Dendritic cell treated with granulocyte-macrophage colony-stimulating factor and Interleukin-4, amounts not matched to agents 40 ng/mL and 50 ng/mL, for 4 days (primary cell): Measurements from ENCODE around the gene DEFB129.
"Not testable (repeated sequence)": the region's sequence is repeated elsewhere in the genome, so short reads cannot be mapped to it uniquely, and the experiment has no call there.

Source experiments
- H3K27ac Mint-ChIP-seq: one replicate; pipeline ENCODE4 v1.8.0; 2022; ENCODE audit warnings: mild to moderate bottlenecking, mixed read lengths
- H3K27me3 Mint-ChIP-seq: one replicate; pipeline ENCODE4 v1.8.0; 2022; ENCODE audit warnings: mild to moderate bottlenecking, mixed read lengths
- H3K36me3 Mint-ChIP-seq: one replicate; pipeline ENCODE4 v1.8.0; 2022; ENCODE audit warnings: low read depth, mixed read lengths
- H3K4me1 Mint-ChIP-seq: one replicate; pipeline ENCODE4 v1.8.0; 2022; ENCODE audit warnings: low read depth, mixed read lengths
- H3K4me3 Mint-ChIP-seq: one replicate; pipeline ENCODE4 v1.8.0; 2022; ENCODE audit warnings: mild to moderate bottlenecking, moderate library complexity, mixed read lengths
- H3K9me3 Mint-ChIP-seq: one replicate; pipeline ENCODE4 v1.8.0; 2022; ENCODE audit warnings: mixed read lengths
- intact Hi-C: fragments of 100-400 bp; cut with micrococcal nuclease; formaldehyde crosslinking; loops from one replicate; pipeline ENCODE4 v1.15.0; 2022

DEFB129 gene, protein sequence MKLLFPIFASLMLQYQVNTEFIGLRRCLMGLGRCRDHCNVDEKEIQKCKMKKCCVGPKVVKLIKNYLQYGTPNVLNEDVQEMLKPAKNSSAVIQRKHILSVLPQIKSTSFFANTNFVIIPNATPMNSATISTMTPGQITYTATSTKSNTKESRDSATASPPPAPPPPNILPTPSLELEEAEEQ

DNA sequence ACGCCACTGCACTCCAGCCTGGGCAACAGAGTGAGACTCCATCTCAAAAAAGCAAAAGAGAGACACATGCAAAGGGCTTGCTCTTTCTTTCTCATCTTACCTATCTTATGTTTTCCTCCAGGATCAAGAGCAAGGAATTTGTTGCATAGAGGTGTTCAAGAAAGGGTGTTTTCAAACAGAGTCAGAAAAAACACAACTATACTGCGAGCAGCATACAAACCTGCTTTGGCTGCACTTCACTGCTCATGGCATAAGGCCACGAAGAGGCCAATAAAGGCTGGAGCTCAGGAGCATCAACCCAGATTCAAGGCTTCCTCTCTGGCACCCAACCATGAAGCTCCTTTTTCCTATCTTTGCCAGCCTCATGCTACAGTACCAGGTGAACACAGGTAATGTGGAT, at the start of gene DEFB129:
Gene DEFB129, plus strand, starts transcription at position 301 of the 400 bp plus-strand sequence. Its CDS starts 31 bp downstream, at position 332.
- Mint-ChIP-seq H3K4me3 (no peak within 1 kb of the TSS), H3K27ac (peak within 1 kb of the TSS; percentile 77), H3K4me1 (peaks cover 26% of the 10 kb centered on the region), H3K9me3 (no peaks in the 10 kb centered on the region), H3K36me3 (no peaks in the 10 kb centered on the region), H3K27me3 (peaks cover 10% of the 10 kb centered on the region)
- intact Hi-C loops = no loop called here

- Mint-ChIP-seq H3K9me3 (peaks cover 13% of the 10 kb centered on the region), H3K36me3 (no peaks in the 10 kb centered on the region), H3K27ac (no peak overlapping the region), H3K4me1 (no peaks in the 10 kb centered on the region), H3K4me3 (no peak overlapping the region), H3K27me3 (peaks cover 28% of the 10 kb centered on the region)
- intact Hi-C loops = no loop called here
These were observed 42.8 kb upstream of the DEFB129 start for GRCh38 chr20:184288-184687.

DNA sequence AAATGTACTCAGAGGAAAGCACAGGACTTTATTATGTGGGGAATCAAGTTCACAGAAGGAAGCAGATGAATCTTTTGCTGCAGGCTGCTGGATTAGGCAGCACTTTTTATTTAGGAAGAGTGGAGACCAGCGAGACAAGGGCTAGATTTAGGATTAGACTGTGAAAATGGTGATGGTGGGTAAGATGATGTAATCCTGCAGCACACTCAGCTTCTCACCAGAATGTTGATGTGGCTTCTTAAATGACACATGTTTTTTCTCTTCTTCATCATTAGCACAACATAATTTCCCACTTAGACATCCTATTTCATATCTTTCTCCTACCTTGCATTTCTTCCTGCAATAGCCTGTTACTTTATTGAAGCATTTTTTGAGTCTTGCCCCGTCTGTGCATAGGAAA, 39.3 kb upstream of the DEFB129 start:
- intact Hi-C loops = no loop called here
- no peak overlapping the region for H3K27ac Mint-ChIP-seq
- no peaks in the 10 kb centered on the region for H3K36me3 Mint-ChIP-seq
- no peaks in the 10 kb centered on the region for H3K4me1 Mint-ChIP-seq
- no peak overlapping the region for H3K4me3 Mint-ChIP-seq
- H3K9me3 Mint-ChIP-seq = peaks cover 25% of the 10 kb centered on the region
- H3K27me3 Mint-ChIP-seq = peaks cover 29% of the 10 kb centered on the region

GRCh38 chr20:189611-190010, 37.4 kb upstream of the DEFB129 start, which contains the start of gene DEFB128:
TSS of gene DEFB128 (minus strand) at chr20:189711. CDS start at chr20:189623, 88 bp downstream.
- H3K4me1 Mint-ChIP-seq = no peaks in the 10 kb centered on the region
- intact Hi-C loops = no loop called here
- H3K27ac Mint-ChIP-seq = no peak within 1 kb of the TSS
- H3K36me3 Mint-ChIP-seq = no peaks in the 10 kb centered on the region
- no peak within 1 kb of the TSS for H3K4me3 Mint-ChIP-seq
- H3K9me3 Mint-ChIP-seq = peaks cover 21% of the 10 kb centered on the region
- peaks cover 21% of the 10 kb centered on the region for H3K27me3 Mint-ChIP-seq

DNA sequence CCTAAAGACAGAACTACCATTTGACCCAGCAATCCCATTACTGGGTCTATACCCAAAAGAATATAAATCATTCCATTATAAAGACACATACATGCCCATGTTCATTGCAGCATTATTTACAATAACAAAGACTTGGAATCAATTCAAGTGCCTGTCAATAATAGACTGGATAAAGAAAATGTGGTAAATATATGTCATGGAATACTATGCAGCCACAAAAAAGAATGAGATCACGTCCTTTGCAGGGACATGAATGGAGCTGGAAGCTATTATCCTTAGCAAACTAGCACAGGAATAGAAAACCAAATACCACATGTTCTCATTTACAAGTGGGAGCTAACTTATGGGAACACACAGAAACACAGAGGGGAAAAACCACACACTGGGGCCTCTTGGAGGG, 28.8 kb upstream of the DEFB129 start:
- H3K9me3 Mint-ChIP-seq = no peaks in the 10 kb centered on the region
- no peaks in the 10 kb centered on the region for H3K36me3 Mint-ChIP-seq
- no peak overlapping the region for H3K4me3 Mint-ChIP-seq
- peaks cover 7% of the 10 kb centered on the region for H3K4me1 Mint-ChIP-seq
- peaks cover 7% of the 10 kb centered on the region for H3K27me3 Mint-ChIP-seq
- H3K27ac Mint-ChIP-seq = no peak overlapping the region
- intact Hi-C loops = no loop called here

GRCh38 chr20:199996-200395, 27.1 kb upstream of the DEFB129 start:
- Mint-ChIP-seq H3K4me3 (no peak overlapping the region), H3K36me3 (no peaks in the 10 kb centered on the region), H3K27me3 (peaks cover 11% of the 10 kb centered on the region), H3K9me3 (no peaks in the 10 kb centered on the region), H3K27ac (no peak overlapping the region), H3K4me1 (peaks cover 7% of the 10 kb centered on the region)
- intact Hi-C loops = no loop called here

DNA sequence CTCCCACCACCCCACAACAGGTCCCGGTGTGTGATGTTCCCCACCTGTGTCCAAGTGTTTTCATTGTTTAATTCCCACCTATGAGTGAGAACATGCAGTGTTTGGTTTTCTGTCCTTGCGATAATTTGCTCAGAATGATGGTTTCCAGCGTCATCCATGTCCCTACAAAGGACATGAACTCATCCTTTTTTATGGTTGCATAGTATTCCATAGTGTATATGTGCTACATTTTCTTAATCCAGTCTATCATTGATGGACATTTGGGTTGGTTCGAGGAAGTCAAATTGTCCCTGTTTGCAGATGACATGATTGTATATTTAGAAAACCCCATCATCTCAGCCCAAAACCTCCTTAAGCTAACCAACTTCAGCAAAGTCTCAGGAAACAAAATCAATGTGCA, 23.4 kb upstream of the DEFB129 start:
- H3K4me1 Mint-ChIP-seq, H3K27me3 Mint-ChIP-seq, intact Hi-C loops, H3K36me3 Mint-ChIP-seq, H3K9me3 Mint-ChIP-seq, H3K4me3 Mint-ChIP-seq, H3K27ac Mint-ChIP-seq: not testable (repeated sequence)

DNA sequence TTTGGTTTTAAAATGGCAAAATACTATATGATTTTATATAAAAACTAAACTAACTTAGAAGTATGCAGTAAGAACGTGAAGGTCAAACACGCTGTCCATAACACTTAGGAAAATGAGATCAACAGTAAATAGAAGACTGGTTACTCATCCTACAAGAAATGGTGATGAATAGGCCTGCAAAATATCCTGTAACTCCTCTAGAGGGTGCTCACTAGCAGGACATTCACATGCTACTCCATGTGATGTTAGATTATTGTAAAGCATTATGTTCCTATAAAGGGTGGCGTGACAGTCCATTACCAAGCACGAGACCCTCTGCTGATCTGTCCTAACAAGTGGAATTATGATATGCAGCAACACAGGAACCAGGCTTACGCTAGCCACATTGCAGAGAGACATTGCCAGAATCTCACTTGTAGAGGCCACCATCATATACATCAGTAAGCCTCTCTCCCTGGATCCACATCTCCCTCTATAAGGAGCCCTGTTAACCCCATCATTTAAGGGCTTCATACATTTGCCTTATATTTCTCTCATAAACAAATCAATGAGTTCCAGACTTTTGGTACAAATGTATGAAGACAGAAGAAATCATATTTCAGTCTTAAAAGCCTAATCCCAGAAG, 18.0 kb upstream of the DEFB129 start:
- no peak overlapping the region for H3K4me3 Mint-ChIP-seq
- no peak overlapping the region for H3K27ac Mint-ChIP-seq
- H3K4me1 Mint-ChIP-seq = no peaks in the 10 kb centered on the region
- intact Hi-C loops = loop anchor here (1.0 to 2.0 kb wide), 2 partner anchors 58 to 122 kb away; no protein-coding TSS in a partner anchor
- H3K36me3 Mint-ChIP-seq = no peaks in the 10 kb centered on the region
- H3K27me3 Mint-ChIP-seq = peaks cover 3% of the 10 kb centered on the region
- no peaks in the 10 kb centered on the region for H3K9me3 Mint-ChIP-seq

GRCh38 chr20:210809-211502, 16.1 kb upstream of the DEFB129 start:
- Mint-ChIP-seq H3K27me3 (no peaks in the 10 kb centered on the region), H3K27ac (no peak overlapping the region), H3K4me3 (no peak overlapping the region), H3K36me3 (no peaks in the 10 kb centered on the region), H3K4me1 (no peaks in the 10 kb centered on the region), H3K9me3 (no peaks in the 10 kb centered on the region)
- intact Hi-C loops = no loop called here

DNA sequence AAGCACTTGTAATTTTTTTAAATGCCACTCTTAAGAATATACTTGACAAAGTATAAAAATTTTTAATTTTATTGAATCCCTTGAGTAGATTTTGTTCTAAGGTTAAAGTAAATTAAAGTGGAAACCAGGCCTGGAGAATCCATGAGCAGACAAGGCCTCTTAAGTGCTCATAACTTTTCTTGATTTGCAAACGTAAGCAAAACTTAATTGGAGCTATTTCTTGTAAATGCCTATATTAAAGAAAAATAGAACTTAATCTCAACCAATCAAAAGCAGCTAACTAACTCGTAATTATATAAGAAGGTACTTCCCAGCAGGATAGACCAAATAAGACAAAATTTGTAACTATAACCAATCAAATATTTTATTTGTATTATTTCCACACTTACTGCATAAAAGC, 12.7 kb upstream of the DEFB129 start:
- H3K4me1 Mint-ChIP-seq = peaks cover 2% of the 10 kb centered on the region
- H3K27ac Mint-ChIP-seq = no peak overlapping the region
- H3K36me3 Mint-ChIP-seq = no peaks in the 10 kb centered on the region
- intact Hi-C loops = no loop called here
- H3K4me3 Mint-ChIP-seq = no peak overlapping the region
- H3K27me3 Mint-ChIP-seq = no peaks in the 10 kb centered on the region
- H3K9me3 Mint-ChIP-seq = no peaks in the 10 kb centered on the region

DNA sequence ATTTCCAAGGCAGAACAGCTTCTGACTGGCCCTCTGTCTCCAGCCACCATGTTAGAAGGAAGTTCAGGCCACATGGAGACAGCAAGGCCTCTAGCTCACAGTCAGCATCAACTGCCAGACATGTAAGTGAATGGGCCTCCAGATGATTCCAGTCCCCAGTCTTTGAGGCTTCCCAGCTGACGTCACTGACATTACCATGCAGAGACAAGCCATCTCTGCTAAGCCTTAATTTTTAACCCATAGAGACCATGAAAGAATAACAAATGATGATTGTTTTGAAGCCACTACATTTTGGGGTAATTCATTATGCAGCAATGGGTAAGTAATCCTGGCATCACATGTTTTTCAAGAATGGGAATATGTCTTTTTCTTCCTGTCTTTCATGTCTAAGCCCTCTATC, 11.3 kb upstream of the DEFB129 start:
- Mint-ChIP-seq H3K27me3 (peaks cover 11% of the 10 kb centered on the region), H3K27ac (no peak overlapping the region), H3K4me1 (peaks cover 6% of the 10 kb centered on the region), H3K9me3 (no peaks in the 10 kb centered on the region), H3K36me3 (no peaks in the 10 kb centered on the region), H3K4me3 (no peak overlapping the region)
- intact Hi-C loops = no loop called here

GRCh38 chr20:217266-217665, 9.8 kb upstream of the DEFB129 start:
- Mint-ChIP-seq H3K27ac (no peak overlapping the region), H3K4me3 (no peak overlapping the region), H3K9me3 (no peaks in the 10 kb centered on the region), H3K4me1 (peaks cover 6% of the 10 kb centered on the region), H3K27me3 (peaks cover 20% of the 10 kb centered on the region), H3K36me3 (no peaks in the 10 kb centered on the region)
- intact Hi-C loops = no loop called here

GRCh38 chr20:219290-220115, 7.6 kb upstream of the DEFB129 start:
- Mint-ChIP-seq H3K36me3 (no peaks in the 10 kb centered on the region), H3K27ac (no peak overlapping the region), H3K9me3 (no peaks in the 10 kb centered on the region), H3K4me1 (peaks cover 6% of the 10 kb centered on the region), H3K27me3 (peaks cover 28% of the 10 kb centered on the region), H3K4me3 (no peak overlapping the region)
- intact Hi-C loops = no loop called here
